ENCODE results near the gene ARL15. TPM values are rescaled to one million over a fixed set of nuclear protein-coding genes. Genes with fewer than 3 reads are reported as not detected.

Gene ARL15
- total and polyA plus RNA-seq, 2 of the 8 experiments (the other 6 are each of a cell fraction or from before 2014, with no cell fraction given) = 9.9 to 21.2 TPM

GRCh38 chr5:54295651-54296276 lies 14.6 kb downstream of the ARL15 start:
- Histone ChIP-seq H3K23me2 (ENCODE audit: low read depth, low read length) (no peaks in the 10 kb centered on the region), H3K56ac (replicated peaks; ENCODE audit: insufficient read length, low read depth, low read length) (no peak overlapping the region), H2BK15ac (ENCODE audit: low read length) (no peak overlapping the region), H3K79me2 (ENCODE audit: control insufficient read depth in 1 of 2, insufficient read depth in 2 of 2, low read length in 2 of 2) (peaks cover 4 to 78% of the 10 kb centered on the region in 2 experiments; a peak in 3 of 4 replicates), H3K4ac (replicated peaks; ENCODE audit: insufficient read length, low read depth, low read length) (no peak overlapping the region), H3K4me3 (ENCODE audit: extremely low read depth in 1 of 4, insufficient read depth in 2 of 4, low read depth in 3 of 4, low read length in 4 of 4) (no peak overlapping the region), H4K20me1 (replicated peaks in 1 of 2; ENCODE audit: control insufficient read depth in 1 of 2, insufficient read depth in 2 of 2, low read length in 2 of 2) (peaks cover 0 to 2% of the 10 kb centered on the region in 2 experiments), H4K5ac (ENCODE audit: insufficient read length, low read depth, low read length) (no peak overlapping the region), H3K36me3 (ENCODE audit: control insufficient read depth in 2 of 4, insufficient read depth in 4 of 4, low read length in 3 of 4) (no peaks in the 10 kb centered on the region), H3K79me1 (ENCODE audit: low read depth, low read length) (no peaks in the 10 kb centered on the region; the same call in 1 of the 2 replicates), H3K9ac (replicated peaks in 1 of 4; ENCODE audit: extremely low read depth in 1 of 4, low read depth in 3 of 4, low read length in 3 of 4) (no peak overlapping the region), H3K14ac (ENCODE audit: insufficient read length) (no peak overlapping the region), H3K23ac (ENCODE audit: insufficient read length) (no peak overlapping the region), H2BK20ac (ENCODE audit: low read length) (no peak overlapping the region), H3K4me2 (ENCODE audit: insufficient read depth in 1 of 2, low read depth in 2 of 2, low read length in 2 of 2) (no peak overlapping the region; a peak in 1 of 4 replicates), H2BK5ac (ENCODE audit: low read depth, low read length) (no peak overlapping the region), H3K18ac (ENCODE audit: extremely low read depth, low read length) (no peak overlapping the region), H3K27me3 (replicated peaks in 1 of 4; ENCODE audit: control insufficient read depth in 3 of 4, extremely low read depth in 1 of 4, insufficient read depth in 3 of 4, low read length in 3 of 4) (no peaks in the 10 kb centered on the region), H3K4me1 (replicated peaks in 1 of 4; ENCODE audit: control insufficient read depth in 3 of 4, insufficient read depth in 4 of 4, low read length in 3 of 4) (peaks cover 0 to 9% (median 8%) of the 10 kb centered on the region in 4 experiments; a peak in 4 of 7 replicates), H3K27ac (ENCODE audit: low read depth, low read length) (no peak overlapping the region), H2BK12ac (ENCODE audit: low read depth, low read length) (no peak overlapping the region), H4K91ac (replicated peaks; ENCODE audit: insufficient read length, low read length) (no peak overlapping the region), H4K8ac (ENCODE audit: extremely low read depth, insufficient read depth, low read length) (no peak overlapping the region), H2AK5ac (ENCODE audit: low read depth, low read length) (no peak overlapping the region), H3K9me3 (ENCODE audit: insufficient read depth in 2 of 2, low read depth in 1 of 2, low read length in 1 of 2) (no peaks in the 10 kb centered on the region), H2AFZ (ENCODE audit: low read length) (no peak overlapping the region), H2BK120ac (replicated peaks; ENCODE audit: low read depth, low read length) (no peak overlapping the region)
- DNase-seq (ENCODE audit: low read depth in 1 of 2, low spot score in 2 of 2) (no peak), FAIRE-seq (no peak)
- WGBS, 2 experiments (ENCODE audit: extremely low coverage in 1 of 2, insufficient coverage in 1 of 2, insufficient read length in 1 of 2, insufficient replicate concordance in 2 of 2, low coverage in 1 of 2, low lambda C conversion rate in 2 of 2, missing lambda C conversion rate in 1 of 2) = 84% methylated on average over 8 of the region's 8 CpGs; no CpG with 5 or more reads in 1 of the 2 experiments
- CTCF ChIA-PET (ENCODE audit: partially characterized antibody) = interaction anchor here (1.1 to 1.4 kb wide), 3 partner anchors 41 to 221 kb away, joined by 3 to 4 read pairs (median 3); partner anchors contain the start of gene SNX18
- POLR2A ChIA-PET (ENCODE audit: partially characterized antibody) = interaction anchor here (1.0 to 2.4 kb wide), 2 partner anchors 12 to 15 kb away, joined by 3 to 12 read pairs; partner anchors contain the start of gene ARL15

All from H1 (cell line).